RWPE1 (cell line): ENCODE data around the gene PSMC5.
A peak's percentile ranks its signal among the peaks of the same experiment; 100 is the strongest.

Experiments
- CTCF ChIA-PET: fragments of 350-600 bp; sonication (Branson Sonifier 250); formaldehyde crosslinking; extraction: SDS; loops from one replicate; lab custom pipeline; 2021; lab: Yijun Ruan, JAX
- POLR2A ChIA-PET: fragments of 400-600 bp; formaldehyde crosslinking; extraction: SDS; loops from one replicate; lab custom pipeline; 2020; ENCODE audit warnings: antibody characterized with exemption; ENCODE audit not compliant: low non-redundant PET; lab: Yijun Ruan, JAX
- DNase-seq: peaks from one replicate; pipeline ENCODE4 v3.0.0; 2012; ENCODE audit warnings: low spot score
- H3K27ac ChIP-seq: fragments of 450-650 bp; 2 replicates; pipeline ENCODE4 v1.5.1; 2017
- CTCF ChIP-seq: fragments of 450-650 bp; conservative IDR thresholded peaks from 2 replicates; pipeline ENCODE4 v1.5.1; 2017; ENCODE audit warnings: low read depth, mild to moderate bottlenecking

The PSMC5 gene

DNA sequence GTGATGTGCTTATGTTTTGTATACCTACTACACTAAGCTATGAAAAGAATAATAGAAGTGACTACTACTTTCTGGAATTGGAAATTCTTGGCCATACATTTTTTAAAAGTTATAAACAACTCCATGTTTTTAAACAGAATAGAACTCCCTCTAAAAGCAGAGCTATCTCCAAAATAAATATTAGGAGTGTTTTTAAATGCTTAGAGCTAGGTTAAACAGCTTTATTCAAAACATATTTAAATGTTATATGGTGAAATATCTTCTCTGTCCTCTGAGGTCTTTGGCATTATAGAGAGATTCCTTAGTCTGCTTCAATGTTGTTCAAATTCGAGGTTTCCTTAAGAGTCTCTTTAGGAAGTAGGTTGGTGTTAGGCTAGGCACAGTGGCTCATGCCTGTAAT, 22.9 kb upstream of the PSMC5 start:
- ChIA-PET CTCF (interaction anchor here (0.8 to 0.9 kb wide), 3 partner anchors 30 to 138 kb away, joined by 3 to 4 read pairs (median 3); no protein-coding TSS in a partner anchor), POLR2A (no interaction called here)
- no peak for DNase-seq
- H3K27ac ChIP-seq: no peak overlapping the region
- no peak for TF ChIP-seq CTCF

DNA sequence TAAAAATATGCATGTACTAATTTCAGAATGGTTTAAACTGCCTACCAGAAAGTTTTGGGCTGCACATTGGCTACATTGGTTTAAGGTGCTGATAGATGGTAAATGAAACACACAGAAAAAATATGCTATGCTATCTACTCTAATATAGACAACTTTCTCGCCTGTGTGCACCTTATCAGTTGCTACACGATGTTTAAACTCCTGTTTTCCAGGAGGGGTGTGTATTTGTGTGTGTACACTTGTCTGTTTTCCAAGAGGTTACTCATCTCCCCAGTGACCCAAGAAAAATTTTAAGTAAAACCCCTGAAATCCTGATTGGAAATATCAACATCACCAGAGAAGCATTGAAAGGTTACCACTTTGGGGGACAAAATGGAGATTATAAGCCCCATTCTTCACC, 21.6 kb upstream of the PSMC5 start:
- CTCF ChIA-PET: no interaction called here
- POLR2A ChIA-PET: no interaction called here
- TF ChIP-seq CTCF: no peak
- H3K27ac ChIP-seq: no peak overlapping the region
- DNase-seq: no peak

DNA sequence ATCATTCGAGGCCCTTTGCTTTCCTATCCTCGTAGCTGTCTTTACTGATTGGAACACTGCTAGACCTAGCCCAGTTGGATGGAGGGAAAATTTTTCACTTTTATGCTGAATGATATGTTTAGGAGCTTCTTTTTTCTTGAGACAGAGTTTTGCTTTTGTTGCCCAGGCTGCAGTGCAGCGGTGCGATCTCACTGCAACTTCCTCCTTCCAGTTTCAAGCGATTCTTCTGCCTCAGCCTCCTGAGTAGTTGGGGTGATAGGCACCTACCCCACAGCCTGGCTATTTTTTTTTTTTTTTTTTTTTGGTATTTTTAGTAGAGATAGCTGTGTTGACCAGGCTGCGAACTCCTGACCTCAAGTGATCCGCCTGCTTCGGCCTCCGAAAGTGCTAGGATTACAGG, 17.3 kb upstream of the PSMC5 start:
- H3K27ac ChIP-seq: no peak overlapping the region
- ChIA-PET CTCF (interaction anchor here (0.7 to 1.5 kb wide), 2 partner anchors 24 to 311 kb away, joined by 3 to 4 read pairs; no protein-coding TSS in a partner anchor), POLR2A (no interaction called here)
- DNase-seq: no peak
- no peak for TF ChIP-seq CTCF

GRCh38 chr17:63816123-63816522, 11.1 kb upstream of the PSMC5 start:
- no peak overlapping the region for H3K27ac ChIP-seq
- no peak for TF ChIP-seq CTCF
- ChIA-PET CTCF (no interaction called here), POLR2A (no interaction called here)
- DNase-seq: no peak

DNA sequence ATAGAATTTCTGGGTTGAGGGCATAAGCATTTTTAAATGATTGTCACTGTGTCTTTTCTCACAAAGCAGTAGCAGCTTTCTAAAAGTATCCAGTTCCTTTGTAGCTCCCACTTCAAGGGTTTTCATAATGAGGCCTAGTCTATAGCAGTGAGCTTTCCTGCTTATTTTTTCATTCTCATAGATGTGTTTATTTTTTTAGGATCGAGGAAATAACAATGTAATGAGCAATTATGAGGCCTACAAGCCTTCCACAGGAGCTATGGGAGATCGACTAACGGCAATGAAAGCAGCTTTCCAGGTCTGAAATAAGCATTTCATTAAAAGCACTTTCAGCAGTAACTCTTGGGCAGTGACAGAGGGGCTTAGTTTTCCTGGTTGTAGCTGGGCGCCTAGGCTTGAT, 10.6 kb upstream of the PSMC5 start:
- CTCF ChIA-PET: no interaction called here
- POLR2A ChIA-PET: no interaction called here
- DNase-seq: no peak
- TF ChIP-seq CTCF: no peak
- no peak overlapping the region for H3K27ac ChIP-seq

GRCh38 chr17:63817736-63818385, 9.4 kb upstream of the PSMC5 start:
- ChIA-PET CTCF (no interaction called here), POLR2A (no interaction called here)
- H3K27ac ChIP-seq: peak overlapping the region; percentile 9; the same call in 1 of the 2 replicates
- no peak for DNase-seq
- no peak for TF ChIP-seq CTCF
